ENCODE results near the gene KCNIP1. TPM values are rescaled to one million over a fixed set of nuclear protein-coding genes. Genes with fewer than 3 reads are reported as not detected.

The KCNIP1 gene
- total and polyA plus RNA-seq, 2 of the 13 experiments (the other 11 are each of a cell fraction or from before 2014, with no cell fraction given) = not detected

DNA sequence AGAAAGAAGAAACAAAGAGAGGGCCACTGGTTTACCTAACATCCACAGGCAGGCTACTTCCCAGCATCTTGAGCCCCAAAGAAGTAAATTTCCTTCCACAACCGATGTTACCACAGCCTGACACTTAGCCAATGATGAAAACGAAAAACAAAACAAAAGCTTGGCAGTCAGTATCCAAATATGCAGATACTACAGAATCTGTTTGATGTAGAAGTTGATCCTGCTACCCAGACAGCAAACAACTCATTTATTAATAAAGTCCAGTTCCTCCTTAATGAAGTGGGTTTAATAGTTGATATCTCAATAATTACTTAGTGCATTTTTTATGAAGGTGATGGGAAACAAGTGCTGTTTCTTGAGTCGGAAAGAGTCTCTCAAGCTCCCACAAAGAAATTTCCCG, 212.6 kb downstream of the KCNIP1 start (continued):
- TF ChIP-seq, protein P1, sequence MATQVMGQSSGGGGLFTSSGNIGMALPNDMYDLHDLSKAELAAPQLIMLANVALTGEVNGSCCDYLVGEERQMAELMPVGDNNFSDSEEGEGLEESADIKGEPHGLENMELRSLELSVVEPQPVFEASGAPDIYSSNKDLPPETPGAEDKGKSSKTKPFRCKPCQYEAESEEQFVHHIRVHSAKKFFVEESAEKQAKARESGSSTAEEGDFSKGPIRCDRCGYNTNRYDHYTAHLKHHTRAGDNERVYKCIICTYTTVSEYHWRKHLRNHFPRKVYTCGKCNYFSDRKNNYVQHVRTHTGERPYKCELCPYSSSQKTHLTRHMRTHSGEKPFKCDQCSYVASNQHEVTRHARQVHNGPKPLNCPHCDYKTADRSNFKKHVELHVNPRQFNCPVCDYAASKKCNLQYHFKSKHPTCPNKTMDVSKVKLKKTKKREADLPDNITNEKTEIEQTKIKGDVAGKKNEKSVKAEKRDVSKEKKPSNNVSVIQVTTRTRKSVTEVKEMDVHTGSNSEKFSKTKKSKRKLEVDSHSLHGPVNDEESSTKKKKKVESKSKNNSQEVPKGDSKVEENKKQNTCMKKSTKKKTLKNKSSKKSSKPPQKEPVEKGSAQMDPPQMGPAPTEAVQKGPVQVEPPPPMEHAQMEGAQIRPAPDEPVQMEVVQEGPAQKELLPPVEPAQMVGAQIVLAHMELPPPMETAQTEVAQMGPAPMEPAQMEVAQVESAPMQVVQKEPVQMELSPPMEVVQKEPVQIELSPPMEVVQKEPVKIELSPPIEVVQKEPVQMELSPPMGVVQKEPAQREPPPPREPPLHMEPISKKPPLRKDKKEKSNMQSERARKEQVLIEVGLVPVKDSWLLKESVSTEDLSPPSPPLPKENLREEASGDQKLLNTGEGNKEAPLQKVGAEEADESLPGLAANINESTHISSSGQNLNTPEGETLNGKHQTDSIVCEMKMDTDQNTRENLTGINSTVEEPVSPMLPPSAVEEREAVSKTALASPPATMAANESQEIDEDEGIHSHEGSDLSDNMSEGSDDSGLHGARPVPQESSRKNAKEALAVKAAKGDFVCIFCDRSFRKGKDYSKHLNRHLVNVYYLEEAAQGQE (IDR thresholded peaks at IDR 0.05; ENCODE audit: borderline replicate concordance in 1 of 2, low read depth in 1 of 2, low read length in 2 of 2) = no peak
- TF ChIP-seq, protein P2, sequence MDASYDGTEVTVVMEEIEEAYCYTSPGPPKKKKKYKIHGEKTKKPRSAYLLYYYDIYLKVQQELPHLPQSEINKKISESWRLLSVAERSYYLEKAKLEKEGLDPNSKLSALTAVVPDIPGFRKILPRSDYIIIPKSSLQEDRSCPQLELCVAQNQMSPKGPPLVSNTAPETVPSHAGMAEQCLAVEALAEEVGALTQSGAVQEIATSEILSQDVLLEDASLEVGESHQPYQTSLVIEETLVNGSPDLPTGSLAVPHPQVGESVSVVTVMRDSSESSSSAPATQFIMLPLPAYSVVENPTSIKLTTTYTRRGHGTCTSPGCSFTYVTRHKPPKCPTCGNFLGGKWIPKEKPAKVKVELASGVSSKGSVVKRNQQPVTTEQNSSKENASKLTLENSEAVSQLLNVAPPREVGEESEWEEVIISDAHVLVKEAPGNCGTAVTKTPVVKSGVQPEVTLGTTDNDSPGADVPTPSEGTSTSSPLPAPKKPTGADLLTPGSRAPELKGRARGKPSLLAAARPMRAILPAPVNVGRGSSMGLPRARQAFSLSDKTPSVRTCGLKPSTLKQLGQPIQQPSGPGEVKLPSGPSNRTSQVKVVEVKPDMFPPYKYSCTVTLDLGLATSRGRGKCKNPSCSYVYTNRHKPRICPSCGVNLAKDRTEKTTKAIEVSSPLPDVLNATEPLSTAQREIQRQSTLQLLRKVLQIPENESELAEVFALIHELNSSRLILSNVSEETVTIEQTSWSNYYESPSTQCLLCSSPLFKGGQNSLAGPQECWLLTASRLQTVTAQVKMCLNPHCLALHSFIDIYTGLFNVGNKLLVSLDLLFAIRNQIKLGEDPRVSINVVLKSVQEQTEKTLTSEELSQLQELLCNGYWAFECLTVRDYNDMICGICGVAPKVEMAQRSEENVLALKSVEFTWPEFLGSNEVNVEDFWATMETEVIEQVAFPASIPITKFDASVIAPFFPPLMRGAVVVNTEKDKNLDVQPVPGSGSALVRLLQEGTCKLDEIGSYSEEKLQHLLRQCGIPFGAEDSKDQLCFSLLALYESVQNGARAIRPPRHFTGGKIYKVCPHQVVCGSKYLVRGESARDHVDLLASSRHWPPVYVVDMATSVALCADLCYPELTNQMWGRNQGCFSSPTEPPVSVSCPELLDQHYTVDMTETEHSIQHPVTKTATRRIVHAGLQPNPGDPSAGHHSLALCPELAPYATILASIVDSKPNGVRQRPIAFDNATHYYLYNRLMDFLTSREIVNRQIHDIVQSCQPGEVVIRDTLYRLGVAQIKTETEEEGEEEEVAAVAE (CRISPR knock-in tag; IDR thresholded peaks at IDR 0.05; ENCODE audit: borderline replicate concordance) = no peak
- TF ChIP-seq, protein P3, sequence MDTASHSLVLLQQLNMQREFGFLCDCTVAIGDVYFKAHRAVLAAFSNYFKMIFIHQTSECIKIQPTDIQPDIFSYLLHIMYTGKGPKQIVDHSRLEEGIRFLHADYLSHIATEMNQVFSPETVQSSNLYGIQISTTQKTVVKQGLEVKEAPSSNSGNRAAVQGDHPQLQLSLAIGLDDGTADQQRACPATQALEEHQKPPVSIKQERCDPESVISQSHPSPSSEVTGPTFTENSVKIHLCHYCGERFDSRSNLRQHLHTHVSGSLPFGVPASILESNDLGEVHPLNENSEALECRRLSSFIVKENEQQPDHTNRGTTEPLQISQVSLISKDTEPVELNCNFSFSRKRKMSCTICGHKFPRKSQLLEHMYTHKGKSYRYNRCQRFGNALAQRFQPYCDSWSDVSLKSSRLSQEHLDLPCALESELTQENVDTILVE (CRISPR knock-in tag; IDR thresholded peaks at IDR 0.05) = no peak
- TF ChIP-seq ZBTB38 (CRISPR knock-in tag; IDR thresholded peaks at IDR 0.05) = no peak
- no peak for TF ChIP-seq KDM4B (CRISPR knock-in tag; IDR thresholded peaks at IDR 0.05)
- TF ChIP-seq NCOA5 (CRISPR knock-in tag; IDR thresholded peaks at IDR 0.05) = no peak
- TF ChIP-seq ARHGAP35 (CRISPR knock-in tag; IDR thresholded peaks at IDR 0.05; ENCODE audit: borderline replicate concordance) = no peak

Data from HepG2 (cell line).